Fibroblast of lung (primary cell): ENCODE results near the gene SLC24A3. TPM values are rescaled to one million over a fixed set of nuclear protein-coding genes. Genes with fewer than 3 reads are reported as not detected.

Experiments used
- DNase-seq, 2 donors: peaks; one replicate each; pipeline versions ENCODE4 v3.0.0 to v3.0.0-alpha.2; 2010; ENCODE audit warnings: low read depth in 2 of 2
- H2AFZ ChIP-seq: 2 replicates; pipeline ENCODE4 v1.5.1; 2012; ENCODE audit warnings: low read length, control low read depth, inconsistent platforms
- H3K27ac ChIP-seq: 2 replicates; pipeline ENCODE4 v1.5.1; 2011; ENCODE audit warnings: low read length, control low read depth; ENCODE audit not compliant: insufficient read depth
- H3K27me3 ChIP-seq: 2 replicates; pipeline ENCODE4 v1.5.1; 2011; ENCODE audit warnings: mild to moderate bottlenecking, low read length; ENCODE audit not compliant: control insufficient read depth, insufficient read depth
- H3K36me3 ChIP-seq: 2 replicates; pipeline ENCODE4 v1.5.1; 2011; ENCODE audit warnings: low read length; ENCODE audit not compliant: control insufficient read depth, insufficient read depth
- H3K4me1 ChIP-seq: 2 replicates; pipeline ENCODE4 v1.5.1; 2011; ENCODE audit warnings: low read length; ENCODE audit not compliant: control insufficient read depth, insufficient read depth; ENCODE audit errors: extremely low read depth
- H3K4me2 ChIP-seq: 2 replicates; pipeline ENCODE4 v1.5.1; 2011; ENCODE audit warnings: low read length, control low read depth; ENCODE audit not compliant: insufficient read depth; ENCODE audit errors: extremely low read depth
- H3K4me3 ChIP-seq, 4 experiments: fragments of 200-600 bp in 1 of 4; sonication (generic) in 1 of 4; replicated peaks in 1 of 4; 2 replicates each; pipeline ENCODE4 v1.5.1; 2011 to 2016; ENCODE audit warnings: low read length in 4 of 4, low read depth in 3 of 4, mild to moderate bottlenecking in 3 of 4, control low read depth in 2 of 4, inconsistent platforms in 1 of 4, mixed read lengths in 1 of 4; ENCODE audit not compliant: insufficient read depth in 1 of 4; ENCODE audit errors: control extremely low read depth in 1 of 4
- H3K79me2 ChIP-seq: 2 replicates; pipeline ENCODE4 v1.5.1; 2012; ENCODE audit warnings: mild to moderate bottlenecking, low read length, inconsistent platforms; ENCODE audit not compliant: control insufficient read depth, insufficient read depth
- H3K9ac ChIP-seq: 2 replicates; pipeline ENCODE4 v1.5.1; 2011; ENCODE audit warnings: mild to moderate bottlenecking, low read length, control low read depth; ENCODE audit not compliant: insufficient read depth
- H3K9me3 ChIP-seq: 2 replicates; pipeline ENCODE4 v1.5.1; 2012; ENCODE audit warnings: low read depth, low read length; ENCODE audit not compliant: control insufficient read depth, insufficient read depth
- H4K20me1 ChIP-seq: 2 replicates; pipeline ENCODE4 v1.5.1; 2011; ENCODE audit warnings: low read length; ENCODE audit not compliant: control insufficient read depth, insufficient read depth; ENCODE audit errors: extremely low read depth
- CTCF ChIP-seq, 2 donors: IDR thresholded peaks in 1 of 2; conservative IDR thresholded peaks in 1 of 2; 1 replicate in 1 of 2; 2 replicates in 1 of 2; pipeline ENCODE4 v1.5.1; 2011 to 2012; ENCODE audit warnings: low read length in 2 of 2, control low read depth in 1 of 2, inconsistent platforms in 1 of 2, low read depth in 1 of 2, mild to moderate bottlenecking in 1 of 2
- EZH2 ChIP-seq: IDR thresholded peaks from 2 replicates; pipeline ENCODE4 v1.5.1; 2012; ENCODE audit warnings: low read length, control low read depth, mild to moderate bottlenecking; ENCODE audit errors: missing control alignments
- polyA plus RNA-seq, 2 donors: library from polyadenylated mRNA; depleted of rRNA in 1 of 2; stranded (reverse) in 1 of 2; unstranded in 1 of 2; fragments of >200 nt; gene quantifications; 2 replicates each; pipeline ENCODE4 v1.2.1, GENCODE V29; 2011 to 2012; ENCODE audit warnings: missing spikeins in 1 of 2
- total RNA-seq: library from RNA; depleted of rRNA; stranded (reverse); fragments of >200 nt; gene quantifications from 2 replicates; pipeline ENCODE4 v1.2.1, GENCODE V29; 2014

The SLC24A3 gene
- total and polyA plus RNA-seq, 2 donors (not counting 1 experiment from before 2014, with no cell fraction given), result 0.03 to 1.8 TPM

GRCh38 chr20:19602675-19603375 lies 390.4 kb downstream of the SLC24A3 start:
- no peak for TF ChIP-seq CTCF (conservative IDR thresholded peaks at IDR 0.05 in 1 of 2, IDR thresholded peaks at IDR 0.05 in 1 of 2; ENCODE audit: low read depth in 1 of 2, low read length in 2 of 2)
- no peak for TF ChIP-seq EZH2
- Histone ChIP-seq H3K9me3 (no peaks in the 10 kb centered on the region), H3K4me2 (no peak overlapping the region), H3K27me3 (no peaks in the 10 kb centered on the region), H3K4me1 (no peaks in the 10 kb centered on the region), H4K20me1 (no peaks in the 10 kb centered on the region), H3K27ac (no peak overlapping the region), H3K9ac (no peak overlapping the region), H2AFZ (no peak overlapping the region), H3K79me2 (no peaks in the 10 kb centered on the region), H3K4me3 (no peak overlapping the region), H3K36me3 (no peaks in the 10 kb centered on the region)
- DNase-seq, result no peak

DNA sequence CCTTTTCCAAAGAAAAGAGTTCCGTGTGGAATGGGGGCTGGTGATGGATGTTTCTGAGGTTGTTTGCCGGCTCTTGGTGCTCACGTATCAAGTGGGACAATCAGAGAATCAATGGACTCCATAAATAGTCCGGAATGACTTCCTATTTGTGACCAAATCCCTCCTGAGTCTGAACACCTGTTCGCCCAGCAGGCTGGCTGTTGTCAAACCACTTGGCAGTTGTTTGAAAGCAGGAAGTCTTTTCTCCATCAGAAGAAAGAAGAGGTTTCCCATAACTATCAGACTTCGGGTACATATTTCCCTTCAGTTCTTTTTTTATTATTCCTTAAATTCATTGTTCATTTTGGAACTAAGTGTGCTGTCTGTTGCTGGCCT lies 390.9 kb downstream of the SLC24A3 start:
- no peak for DNase-seq
- Histone ChIP-seq H3K4me2 (no peak overlapping the region), H3K79me2 (no peaks in the 10 kb centered on the region), H3K9ac (no peak overlapping the region), H3K4me1 (no peaks in the 10 kb centered on the region), H4K20me1 (no peaks in the 10 kb centered on the region), H3K27me3 (no peaks in the 10 kb centered on the region), H3K4me3 (no peak overlapping the region), H3K9me3 (no peaks in the 10 kb centered on the region), H2AFZ (no peak overlapping the region), H3K27ac (no peak overlapping the region), H3K36me3 (no peaks in the 10 kb centered on the region)
- no peak for TF ChIP-seq CTCF (conservative IDR thresholded peaks at IDR 0.05 in 1 of 2, IDR thresholded peaks at IDR 0.05 in 1 of 2; ENCODE audit: low read depth in 1 of 2, low read length in 2 of 2)
- TF ChIP-seq EZH2, result no peak

DNA sequence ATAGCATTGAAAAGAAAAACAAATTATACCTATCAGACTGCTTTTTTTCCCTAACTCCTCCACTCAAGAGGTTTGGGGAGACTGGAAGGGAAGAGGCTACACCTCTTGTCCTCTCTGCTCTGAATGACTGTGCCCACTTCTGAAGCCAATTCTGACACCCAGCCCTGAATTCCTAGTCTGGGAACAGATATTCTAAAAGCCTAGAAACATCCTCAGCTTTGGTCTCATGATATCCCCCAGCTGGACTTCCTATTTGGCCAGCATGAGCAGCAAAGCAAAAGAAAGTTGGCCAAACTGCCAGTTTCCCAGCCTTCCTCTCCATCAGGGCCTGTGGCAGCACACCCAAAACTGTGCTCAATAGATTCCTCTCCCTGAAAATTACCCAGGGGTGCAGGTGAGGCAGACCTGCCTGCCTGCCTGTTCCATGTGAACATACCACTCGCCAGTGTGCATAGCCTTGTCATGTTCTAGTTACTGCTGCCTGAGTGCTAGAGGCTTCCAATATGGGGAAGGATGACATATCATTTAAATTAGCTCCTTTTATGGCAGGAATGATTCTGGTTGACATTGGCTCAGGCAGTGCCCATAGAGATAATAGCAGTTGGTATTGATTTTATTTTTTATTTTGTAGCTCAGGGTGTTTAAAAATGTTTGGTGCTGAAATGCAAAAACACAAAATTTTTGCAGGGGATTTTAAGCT lies 393.5 kb downstream of the SLC24A3 start:
- Histone ChIP-seq H3K4me3 (no peak overlapping the region), H3K4me1 (no peaks in the 10 kb centered on the region), H3K79me2 (no peaks in the 10 kb centered on the region), H3K4me2 (no peak overlapping the region), H3K9ac (no peak overlapping the region), H3K27me3 (no peaks in the 10 kb centered on the region), H4K20me1 (no peaks in the 10 kb centered on the region), H3K27ac (no peak overlapping the region), H2AFZ (no peak overlapping the region), H3K9me3 (no peaks in the 10 kb centered on the region), H3K36me3 (no peaks in the 10 kb centered on the region)
- no peak for TF ChIP-seq EZH2
- TF ChIP-seq CTCF (conservative IDR thresholded peaks at IDR 0.05 in 1 of 2, IDR thresholded peaks at IDR 0.05 in 1 of 2; ENCODE audit: low read depth in 1 of 2, low read length in 2 of 2), result no peak
- DNase-seq, result no peak
